Naive thymus-derived CD4-positive, alpha-beta T cell (primary cell): ENCODE data around the gene LGALS9B. TPM values are rescaled to one million over a fixed set of nuclear protein-coding genes. Genes with fewer than 3 reads are reported as not detected.
"Not testable (repeated sequence)": the region's sequence is repeated elsewhere in the genome, so short reads cannot be mapped to it uniquely, and the experiment has no call there.

ENCODE experiments used
- ATAC-seq: fragments of 150-1000 bp; cut with Tn5 transposase; 2 replicates; pipeline ENCODE4 v1.10.0; 2021; ENCODE audit warnings: mild to moderate bottlenecking, moderate library complexity
- CTCF ChIA-PET: fragments of 350-600 bp; sonication (Branson Sonifier 250); formaldehyde crosslinking; loops from one replicate; lab custom pipeline; 2021; ENCODE audit warnings: antibody characterized with exemption; lab: Charles Lee
- POLR2A ChIA-PET: fragments of 350-600 bp; sonication (Branson Sonifier 250); formaldehyde crosslinking; loops from one replicate; lab custom pipeline; 2021; ENCODE audit warnings: antibody characterized with exemption, inconsistent platforms; lab: Charles Lee
- DNase-seq, 9 donors: peaks; one replicate each; pipeline versions ENCODE4 v3.0.0 to v3.0.0-alpha.2; 2020 to 2022; ENCODE audit warnings: mixed read lengths in 1 of 9
- H3K27ac ChIP-seq: one replicate; pipeline ENCODE4 v1.7.0; 2013; ENCODE audit warnings: mild to moderate bottlenecking, low read depth, low read length, moderate library complexity
- H3K27me3 ChIP-seq, 2 donors: one replicate each; pipeline ENCODE4 v1.7.0; 2013; ENCODE audit warnings: low read length in 2 of 2, mild to moderate bottlenecking in 2 of 2, moderate library complexity in 2 of 2; ENCODE audit not compliant: control insufficient read depth in 2 of 2, insufficient read depth in 2 of 2
- H3K36me3 ChIP-seq, 3 experiments: 1 replicate in 2 of 3; 2 replicates in 1 of 3; pipeline ENCODE4 v1.7.0; 2013; ENCODE audit warnings: low read length in 3 of 3, mild to moderate bottlenecking in 3 of 3, moderate library complexity in 1 of 3; ENCODE audit not compliant: insufficient read depth in 3 of 3, control insufficient read depth in 2 of 3
- H3K4me1 ChIP-seq, 2 donors: one replicate each; pipeline ENCODE4 v1.7.0; 2013; ENCODE audit warnings: low read length in 2 of 2, mild to moderate bottlenecking in 2 of 2, moderate library complexity in 1 of 2; ENCODE audit not compliant: control insufficient read depth in 2 of 2, insufficient read depth in 2 of 2
- H3K4me3 ChIP-seq: 2 replicates; pipeline ENCODE4 v1.7.0; 2013; ENCODE audit warnings: mild to moderate bottlenecking, low read length
- H3K9me3 ChIP-seq, 3 experiments: 1 replicate in 2 of 3; 2 replicates in 1 of 3; pipeline ENCODE4 v1.7.0; 2013; ENCODE audit warnings: low read length in 3 of 3; ENCODE audit not compliant: control insufficient read depth in 2 of 3
- H3K27ac Mint-ChIP-seq, 9 donors: one replicate each; pipeline ENCODE4 v1.8.0; 2020 to 2022; ENCODE audit warnings: mixed read lengths in 9 of 9, mild to moderate bottlenecking in 8 of 9, moderate library complexity in 5 of 9, inconsistent platforms in 2 of 9
- H3K27me3 Mint-ChIP-seq, 5 donors: one replicate each; pipeline ENCODE4 v1.8.0; 2021 to 2022; ENCODE audit warnings: mixed read lengths in 5 of 5, mild to moderate bottlenecking in 1 of 5
- H3K36me3 Mint-ChIP-seq, 5 donors: one replicate each; pipeline ENCODE4 v1.8.0; 2020 to 2022; ENCODE audit warnings: mixed read lengths in 5 of 5, mild to moderate bottlenecking in 3 of 5, inconsistent platforms in 1 of 5
- H3K4me1 Mint-ChIP-seq, 7 donors: one replicate each; pipeline ENCODE4 v1.8.0; 2020 to 2022; ENCODE audit warnings: mixed read lengths in 7 of 7, mild to moderate bottlenecking in 3 of 7, inconsistent platforms in 1 of 7
- H3K4me3 Mint-ChIP-seq, 10 donors: one replicate each; pipeline ENCODE4 v1.8.0; 2020 to 2022; ENCODE audit warnings: mild to moderate bottlenecking in 10 of 10, mixed read lengths in 10 of 10, moderate library complexity in 6 of 10, inconsistent platforms in 2 of 10
- H3K9me3 Mint-ChIP-seq, 11 donors: one replicate each; pipeline ENCODE4 v1.8.0; 2020 to 2022; ENCODE audit warnings: mixed read lengths in 11 of 11, mild to moderate bottlenecking in 4 of 11, inconsistent platforms in 1 of 11, moderate library complexity in 1 of 11
- intact Hi-C, 2 donors: fragments of 100-400 bp; cut with micrococcal nuclease; formaldehyde crosslinking; loops; one replicate each; pipeline ENCODE4 v1.15.1; 2023
- polyA plus RNA-seq, 2 donors: library from polyadenylated mRNA; unstranded; fragments of 300-500 nt; fragmentation: Illumina TruSeq; gene quantifications; one replicate each; pipeline ENCODE4 v1.2.3, GENCODE V29; 2021
- total RNA-seq, 6 experiments: library from RNA in 5 of 6; stranded (reverse) in 5 of 6; gene quantifications; 1 replicate in 5 of 6; 2 replicates in 1 of 6; pipeline ENCODE4 v1.2.3 and lab custom pipeline; 2021 to 2026

The LGALS9B gene
- total and polyA plus RNA-seq, 7 experiments from 2014 or later: 0.24 to 0.83 TPM; not detected in 5

GRCh38 chr17:20444581-20445236 lies 22.6 kb downstream of the LGALS9B start:
- H3K4me3 ChIP-seq, H3K27ac ChIP-seq, H3K4me1 ChIP-seq, H3K27me3 Mint-ChIP-seq, H3K27ac Mint-ChIP-seq, H3K27me3 ChIP-seq, H3K4me1 Mint-ChIP-seq, DNase-seq, intact Hi-C loops, POLR2A ChIA-PET, CTCF ChIA-PET, H3K9me3 ChIP-seq, H3K36me3 ChIP-seq, H3K36me3 Mint-ChIP-seq, H3K9me3 Mint-ChIP-seq, H3K4me3 Mint-ChIP-seq, ATAC-seq: not testable (repeated sequence)

DNA sequence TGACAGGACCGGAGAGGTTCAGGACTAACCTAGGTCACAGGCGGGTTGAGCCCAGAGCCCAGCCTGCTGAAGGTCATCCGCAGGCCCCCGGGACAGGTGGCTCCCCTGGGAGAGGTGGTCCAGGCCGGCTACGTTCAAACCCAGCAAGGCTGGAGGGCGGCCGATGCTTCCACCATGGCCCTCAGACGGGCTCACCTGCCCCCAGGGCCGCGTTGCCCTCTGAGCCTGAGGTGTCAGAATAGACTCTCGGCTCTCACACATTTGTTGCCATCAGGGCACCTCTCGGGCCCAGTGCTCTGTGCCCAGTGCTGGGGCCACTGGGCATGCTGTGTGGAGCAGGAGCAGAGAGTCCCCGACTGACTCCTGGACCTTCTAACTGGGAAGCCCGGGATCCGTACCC lies 23.2 kb downstream of the LGALS9B start:
- H3K27ac ChIP-seq, H3K4me3 ChIP-seq, H3K4me1 ChIP-seq, ATAC-seq, H3K4me3 Mint-ChIP-seq, DNase-seq, H3K36me3 ChIP-seq, H3K27ac Mint-ChIP-seq, intact Hi-C loops, H3K9me3 Mint-ChIP-seq, H3K36me3 Mint-ChIP-seq, H3K27me3 ChIP-seq, POLR2A ChIA-PET, H3K4me1 Mint-ChIP-seq, H3K9me3 ChIP-seq, CTCF ChIA-PET, H3K27me3 Mint-ChIP-seq: not testable (repeated sequence)

DNA sequence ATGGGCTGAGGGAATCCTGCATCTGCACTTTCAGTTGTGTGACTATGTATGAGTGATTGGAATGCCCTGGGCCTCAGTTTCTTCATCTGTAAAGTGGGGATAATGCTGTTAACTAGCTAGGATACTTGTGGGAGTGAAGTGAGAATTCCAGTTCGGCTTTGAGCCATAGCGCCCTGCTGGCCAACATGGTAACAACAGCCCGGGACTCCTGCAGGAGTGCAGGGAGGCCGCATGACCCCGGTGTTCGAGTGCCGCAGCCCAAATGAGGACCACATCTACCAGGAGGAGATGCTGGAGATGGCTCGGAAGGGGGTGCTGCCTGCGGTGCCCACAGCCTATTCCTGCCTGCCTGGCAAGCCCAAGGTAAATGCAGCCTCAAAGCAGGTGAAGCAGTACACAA lies 23.7 kb downstream of the LGALS9B start:
- H3K27me3 ChIP-seq, H3K27me3 Mint-ChIP-seq, intact Hi-C loops, POLR2A ChIA-PET, ATAC-seq, H3K9me3 Mint-ChIP-seq, H3K36me3 Mint-ChIP-seq, H3K27ac Mint-ChIP-seq, H3K4me1 ChIP-seq, H3K27ac ChIP-seq, H3K4me3 ChIP-seq, H3K36me3 ChIP-seq, H3K9me3 ChIP-seq, H3K4me1 Mint-ChIP-seq, H3K4me3 Mint-ChIP-seq, DNase-seq, CTCF ChIA-PET: not testable (repeated sequence)

DNA sequence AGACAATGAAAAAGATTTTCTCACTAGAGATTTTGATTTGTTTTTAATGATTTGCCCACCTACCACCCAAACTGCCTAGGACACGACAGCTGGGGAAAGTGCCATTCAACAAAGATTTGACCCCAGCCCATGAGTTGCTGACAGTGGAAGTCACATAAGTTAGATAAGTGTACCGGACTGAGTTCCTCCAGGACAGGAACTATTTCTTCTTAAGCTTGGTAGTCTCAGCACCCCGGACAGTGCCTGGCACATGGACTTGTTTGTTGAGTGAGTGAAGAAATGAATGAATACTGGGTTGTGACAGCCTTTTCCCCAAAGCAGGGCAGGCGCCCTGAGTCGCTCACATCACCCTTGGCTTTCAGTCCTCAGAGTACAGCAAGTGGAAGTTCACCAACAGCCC lies 26.7 kb downstream of the LGALS9B start:
- H3K4me1 ChIP-seq, POLR2A ChIA-PET, H3K4me3 Mint-ChIP-seq, H3K27ac ChIP-seq, DNase-seq, H3K36me3 Mint-ChIP-seq, CTCF ChIA-PET, H3K27ac Mint-ChIP-seq, intact Hi-C loops, H3K4me3 ChIP-seq, H3K9me3 ChIP-seq, H3K27me3 ChIP-seq, H3K9me3 Mint-ChIP-seq, H3K4me1 Mint-ChIP-seq, H3K27me3 Mint-ChIP-seq, H3K36me3 ChIP-seq, ATAC-seq: not testable (repeated sequence)

GRCh38 chr17:20435166-20435565 lies 32.2 kb downstream of the LGALS9B start:
- H3K27me3 ChIP-seq, H3K4me1 Mint-ChIP-seq, H3K4me3 Mint-ChIP-seq, H3K9me3 ChIP-seq, H3K36me3 ChIP-seq, H3K27ac Mint-ChIP-seq, CTCF ChIA-PET, H3K4me1 ChIP-seq, DNase-seq, POLR2A ChIA-PET, H3K27ac ChIP-seq, H3K27me3 Mint-ChIP-seq, intact Hi-C loops, ATAC-seq, H3K9me3 Mint-ChIP-seq, H3K4me3 ChIP-seq, H3K36me3 Mint-ChIP-seq: not testable (repeated sequence)

DNA sequence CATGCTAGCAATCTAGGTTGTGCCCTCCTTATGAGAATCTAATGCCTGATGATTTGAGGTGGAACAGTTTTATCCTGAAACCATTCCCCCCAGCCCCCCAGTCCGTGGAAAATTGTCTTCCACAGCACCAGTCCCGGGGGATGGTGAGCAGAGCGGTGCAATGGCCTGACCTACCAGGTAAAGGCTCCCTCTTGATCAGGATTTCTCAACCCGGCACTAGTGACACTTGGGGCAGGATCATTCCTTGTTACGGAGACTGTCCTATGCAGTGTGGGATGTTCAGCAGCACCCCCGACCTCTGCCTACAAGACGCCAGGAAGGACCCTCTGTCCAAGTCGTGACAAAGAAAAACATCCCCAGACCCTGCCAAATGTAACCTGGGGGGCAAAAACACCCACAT lies 34.0 kb downstream of the LGALS9B start:
- H3K27ac ChIP-seq, H3K36me3 Mint-ChIP-seq, H3K27ac Mint-ChIP-seq, intact Hi-C loops, H3K4me3 Mint-ChIP-seq, ATAC-seq, H3K4me1 Mint-ChIP-seq, H3K27me3 Mint-ChIP-seq, H3K27me3 ChIP-seq, H3K9me3 ChIP-seq, H3K4me3 ChIP-seq, H3K4me1 ChIP-seq, CTCF ChIA-PET, H3K9me3 Mint-ChIP-seq, DNase-seq, POLR2A ChIA-PET, H3K36me3 ChIP-seq: not testable (repeated sequence)

- H3K27me3 ChIP-seq, H3K36me3 ChIP-seq, H3K27ac ChIP-seq, H3K9me3 ChIP-seq, ATAC-seq, H3K36me3 Mint-ChIP-seq, CTCF ChIA-PET, DNase-seq, intact Hi-C loops, H3K4me1 Mint-ChIP-seq, H3K27ac Mint-ChIP-seq, H3K4me1 ChIP-seq, H3K9me3 Mint-ChIP-seq, POLR2A ChIA-PET, H3K4me3 Mint-ChIP-seq, H3K4me3 ChIP-seq, H3K27me3 Mint-ChIP-seq: not testable (repeated sequence)
These were observed 40.1 kb downstream of the LGALS9B start for GRCh38 chr17:20427264-20427663.
